Measurements from ENCODE around the gene TMEFF2. TPM values are rescaled to one million over a fixed set of nuclear protein-coding genes. Genes with fewer than 3 reads are reported as not detected.

Gene TMEFF2
- total RNA-seq, 1 donor, result not detected

GRCh38 chr2:192026059-192026824 lies 168.5 kb downstream of the TMEFF2 start:
- no peak for DNase-seq (ENCODE audit: low read depth in 2 of 3, low spot score in 2 of 3)

- no peak for DNase-seq (ENCODE audit: low read depth in 2 of 3, low spot score in 2 of 3)
These were observed 169.1 kb downstream of the TMEFF2 start for GRCh38 chr2:192025637-192026036.

GRCh38 chr2:192023006-192023405 lies 171.7 kb downstream of the TMEFF2 start:
- no peak for DNase-seq (ENCODE audit: low read depth in 2 of 3, low spot score in 2 of 3)

- no peak for DNase-seq (ENCODE audit: low read depth in 2 of 3, low spot score in 2 of 3)
These were observed 176.9 kb downstream of the TMEFF2 start for GRCh38 chr2:192017844-192018243.

GRCh38 chr2:192016265-192016664 lies 178.5 kb downstream of the TMEFF2 start:
- no peak for DNase-seq (ENCODE audit: low read depth in 2 of 3, low spot score in 2 of 3)

- no peak for DNase-seq (ENCODE audit: low read depth in 2 of 3, low spot score in 2 of 3)
These were observed 181.5 kb downstream of the TMEFF2 start for GRCh38 chr2:192013211-192013610.

- no peak for DNase-seq (ENCODE audit: low read depth in 2 of 3, low spot score in 2 of 3)
These were observed 183.5 kb downstream of the TMEFF2 start for GRCh38 chr2:192011196-192011595.

GRCh38 chr2:192010073-192010472 lies 184.7 kb downstream of the TMEFF2 start:
- peak in 1 of 3 donors; percentile 5 for DNase-seq (ENCODE audit: low read depth in 2 of 3, low spot score in 2 of 3)

- no peak for DNase-seq (ENCODE audit: low read depth in 2 of 3, low spot score in 2 of 3)
These were observed 187.0 kb downstream of the TMEFF2 start for GRCh38 chr2:192007581-192008228.

GRCh38 chr2:192005211-192005610 lies 189.5 kb downstream of the TMEFF2 start:
- no peak for DNase-seq (ENCODE audit: low read depth in 2 of 3, low spot score in 2 of 3)

GRCh38 chr2:192004188-192004963 lies 190.4 kb downstream of the TMEFF2 start:
- DNase-seq (ENCODE audit: low read depth in 2 of 3, low spot score in 2 of 3), result no peak

GRCh38 chr2:192002418-192002817 lies 192.3 kb downstream of the TMEFF2 start:
- DNase-seq (ENCODE audit: low read depth in 2 of 3, low spot score in 2 of 3), result no peak

- DNase-seq (ENCODE audit: low read depth in 2 of 3, low spot score in 2 of 3), result no peak
These were observed 194.3 kb downstream of the TMEFF2 start for GRCh38 chr2:192000196-192000980.

GRCh38 chr2:191999101-191999841 lies 195.5 kb downstream of the TMEFF2 start:
- no peak for DNase-seq (ENCODE audit: low read depth in 2 of 3, low spot score in 2 of 3)

GRCh38 chr2:191995285-191995684 lies 199.4 kb downstream of the TMEFF2 start:
- DNase-seq (ENCODE audit: low read depth in 2 of 3, low spot score in 2 of 3), result peak in 1 of 3 donors; percentile 11

GRCh38 chr2:191994749-191995148 lies 200.0 kb downstream of the TMEFF2 start:
- DNase-seq (ENCODE audit: low read depth in 2 of 3, low spot score in 2 of 3), result no peak

- peak in 1 of 3 donors; percentile 12 for DNase-seq (ENCODE audit: low read depth in 2 of 3, low spot score in 2 of 3)
These were observed 203.3 kb downstream of the TMEFF2 start for GRCh38 chr2:191991442-191991841.

- DNase-seq (ENCODE audit: low read depth in 2 of 3, low spot score in 2 of 3), result no peak
These were observed 209.0 kb downstream of the TMEFF2 start for GRCh38 chr2:191985740-191986139.

GRCh38 chr2:191983591-191983990 lies 211.1 kb downstream of the TMEFF2 start:
- no peak for DNase-seq (ENCODE audit: low read depth in 2 of 3, low spot score in 2 of 3)

- no peak for DNase-seq (ENCODE audit: low read depth in 2 of 3, low spot score in 2 of 3)
These were observed 211.5 kb downstream of the TMEFF2 start for GRCh38 chr2:191983186-191983585.

Data from hematopoietic multipotent progenitor cell (in vitro differentiated cells).